Neuronal stem cell (in vitro differentiated cells): ENCODE measurements around the gene GXYLT1.
"Not testable (repeated sequence)": the region's sequence is repeated elsewhere in the genome, so short reads cannot be mapped to it uniquely, and the experiment has no call there.

Experiments
- DNase-seq: peaks from one replicate; pipeline ENCODE4 v3.0.0-alpha.2; 2013; ENCODE audit warnings: low spot score
- H2AFZ ChIP-seq: one replicate; pipeline ENCODE4 v1.6.1; 2013; ENCODE audit warnings: mild to moderate bottlenecking, low read length, inconsistent platforms
- H2AK5ac ChIP-seq: 2 replicates; pipeline ENCODE4 v1.6.1; 2013; ENCODE audit warnings: low read depth, mild to moderate bottlenecking, inconsistent platforms, low read length, moderate library complexity, mixed read lengths
- H2BK120ac ChIP-seq: 2 replicates; pipeline ENCODE4 v1.6.1; 2013; ENCODE audit warnings: low read depth, mild to moderate bottlenecking, inconsistent platforms, low read length, moderate library complexity, mixed read lengths
- H2BK12ac ChIP-seq: one replicate; pipeline ENCODE4 v1.6.1; 2013; ENCODE audit warnings: low read length, inconsistent platforms
- H2BK15ac ChIP-seq: 2 replicates; pipeline ENCODE4 v1.6.1; 2013; ENCODE audit warnings: mild to moderate bottlenecking, low read length, inconsistent platforms, mixed read lengths
- H2BK5ac ChIP-seq: one replicate; pipeline ENCODE4 v1.6.1; 2013; ENCODE audit warnings: inconsistent platforms, mild to moderate bottlenecking, low read length, moderate library complexity
- H3K14ac ChIP-seq: one replicate; pipeline ENCODE4 v1.6.1; 2013; ENCODE audit warnings: low read length, inconsistent platforms
- H3K18ac ChIP-seq: 2 replicates; pipeline ENCODE4 v1.6.1; 2013; ENCODE audit warnings: low read length, inconsistent platforms
- H3K23ac ChIP-seq: 2 replicates; pipeline ENCODE4 v1.6.1; 2013; ENCODE audit warnings: low read depth, mild to moderate bottlenecking, mixed read lengths, low read length, inconsistent platforms; ENCODE audit not compliant: poor library complexity
- H3K27ac ChIP-seq: replicated peaks from 3 replicates; pipeline ENCODE4 v1.5.1; 2013; ENCODE audit warnings: low read length, inconsistent platforms
- H3K27me3 ChIP-seq, 3 experiments: 2 replicates each; pipeline ENCODE4 v1.6.1; 2013; ENCODE audit warnings: low read length in 3 of 3, mild to moderate bottlenecking in 2 of 3, inconsistent platforms in 1 of 3, low read depth in 1 of 3, mixed read lengths in 1 of 3, moderate library complexity in 1 of 3; ENCODE audit not compliant: control insufficient read depth in 3 of 3, insufficient read depth in 3 of 3
- H3K36me3 ChIP-seq, 2 donors: replicated peaks in 1 of 2; 2 replicates each; pipeline ENCODE4 v1.6.1; 2013; ENCODE audit warnings: low read length in 2 of 2; ENCODE audit not compliant: control insufficient read depth in 2 of 2, insufficient read depth in 2 of 2
- H3K4ac ChIP-seq: 2 replicates; pipeline ENCODE4 v1.6.1; 2013; ENCODE audit warnings: inconsistent platforms, mild to moderate bottlenecking, low read length, moderate library complexity
- H3K4me1 ChIP-seq, 2 donors: 1 replicate in 1 of 2; 2 replicates in 1 of 2; pipeline ENCODE4 v1.6.1; 2013; ENCODE audit warnings: low read length in 2 of 2, low read depth in 1 of 2; ENCODE audit not compliant: control insufficient read depth in 2 of 2, insufficient read depth in 1 of 2
- H3K4me2 ChIP-seq: one replicate; pipeline ENCODE4 v1.6.1; 2013; ENCODE audit warnings: mild to moderate bottlenecking, low read length, inconsistent platforms; ENCODE audit not compliant: insufficient read depth, poor library complexity, severe bottlenecking
- H3K4me3 ChIP-seq, 2 donors: 2 replicates each; pipeline ENCODE4 v1.5.1; 2013; ENCODE audit warnings: low read length in 2 of 2, mild to moderate bottlenecking in 2 of 2, inconsistent platforms in 1 of 2, moderate library complexity in 1 of 2
- H3K79me1 ChIP-seq: one replicate; pipeline ENCODE4 v1.6.1; 2013; ENCODE audit warnings: low read depth, mild to moderate bottlenecking, inconsistent platforms, low read length, moderate library complexity
- H3K9ac ChIP-seq: one replicate; pipeline ENCODE4 v1.6.1; 2013; ENCODE audit warnings: mild to moderate bottlenecking, low read depth, low read length, inconsistent platforms; ENCODE audit not compliant: poor library complexity
- H3K9me3 ChIP-seq, 2 donors: replicated peaks in 1 of 2; 2 replicates each; pipeline versions ENCODE3 to v1.6.1; 2013; ENCODE audit warnings: low read length in 2 of 2, mild to moderate bottlenecking in 2 of 2, inconsistent platforms in 1 of 2, low read depth in 1 of 2, mixed read lengths in 1 of 2, moderate library complexity in 1 of 2; ENCODE audit not compliant: control insufficient read depth in 2 of 2, insufficient read depth in 1 of 2
- H4K8ac ChIP-seq: one replicate; pipeline ENCODE4 v1.6.1; 2013; ENCODE audit warnings: low read depth, mild to moderate bottlenecking, inconsistent platforms, low read length, moderate library complexity
- H4K91ac ChIP-seq: one replicate; pipeline ENCODE4 v1.6.1; 2013; ENCODE audit warnings: low read length, low read depth, mild to moderate bottlenecking, inconsistent platforms; ENCODE audit not compliant: poor library complexity
- WGBS, 2 donors: extraction: QIAGEN DNeasy Blood & Tissue Kit; methylation state at CpG; one replicate each; pipeline ENCODE4 v1.1.7; 2013; ENCODE audit warnings: missing lambda C conversion rate in 2 of 2, mixed read lengths in 1 of 2; ENCODE audit not compliant: insufficient read length in 2 of 2, insufficient replicate concordance in 1 of 2; ENCODE audit errors: extremely low coverage in 2 of 2; 5-methylcytosine and 5-hydroxymethylcytosine counted together

Gene GXYLT1

DNA sequence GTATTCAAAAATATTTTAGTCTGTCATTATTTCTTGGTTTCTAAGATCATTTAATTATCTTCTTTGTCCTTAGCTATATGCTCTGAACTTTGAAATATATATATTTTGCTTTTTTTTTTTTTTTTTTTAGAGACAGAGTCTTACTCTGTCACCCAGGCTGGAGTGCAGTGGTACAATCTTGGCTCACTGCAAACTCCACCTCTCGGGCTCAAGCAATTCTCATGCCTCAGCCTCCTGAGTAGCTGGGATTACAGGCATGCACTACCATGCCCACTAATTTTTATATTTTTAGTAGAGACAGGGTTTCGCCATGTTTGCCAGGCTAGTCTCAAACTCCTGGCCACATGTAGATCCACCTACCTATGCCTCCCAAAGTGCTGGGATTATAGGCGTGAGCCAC lies 43.6 kb upstream of the GXYLT1 start:
- H3K23ac ChIP-seq, DNase-seq, H2BK12ac ChIP-seq, H3K9ac ChIP-seq, H3K4me3 ChIP-seq, H2BK120ac ChIP-seq, H4K91ac ChIP-seq, H3K9me3 ChIP-seq, H4K8ac ChIP-seq, H2BK15ac ChIP-seq, H3K4ac ChIP-seq, H3K27me3 ChIP-seq, H3K18ac ChIP-seq, H3K4me2 ChIP-seq, H3K14ac ChIP-seq, H3K4me1 ChIP-seq, H2AFZ ChIP-seq, H3K79me1 ChIP-seq, H2BK5ac ChIP-seq, H3K27ac ChIP-seq, H2AK5ac ChIP-seq: not testable (repeated sequence)
- H3K36me3 ChIP-seq, result peaks cover 0 to 23% of the 10 kb centered on the region in 2 donors
- WGBS, 2 donors, result no CpG with 5 or more reads among the region's 3 CpGs

DNA sequence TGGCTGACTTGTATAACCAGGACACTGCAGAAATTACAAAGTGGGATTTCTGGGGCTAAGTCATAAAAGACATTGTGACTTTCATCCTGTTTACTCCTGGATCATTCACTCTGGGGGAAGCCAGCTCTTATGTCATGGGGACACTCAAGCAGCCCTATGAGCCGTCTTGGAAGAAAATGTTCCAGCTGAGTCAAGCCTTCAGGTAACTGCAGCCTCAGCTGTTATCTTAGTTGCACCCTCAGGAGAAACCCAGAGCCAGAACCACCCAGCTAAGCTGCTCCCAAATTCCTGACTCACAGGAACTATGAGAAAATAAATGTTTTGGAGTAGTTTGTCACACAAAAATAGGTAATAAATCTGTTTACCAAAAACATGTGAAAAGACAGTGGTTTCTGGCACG lies 43.1 kb upstream of the GXYLT1 start:
- Histone ChIP-seq H3K23ac (no peak overlapping the region), H2BK5ac (no peak overlapping the region)

DNA sequence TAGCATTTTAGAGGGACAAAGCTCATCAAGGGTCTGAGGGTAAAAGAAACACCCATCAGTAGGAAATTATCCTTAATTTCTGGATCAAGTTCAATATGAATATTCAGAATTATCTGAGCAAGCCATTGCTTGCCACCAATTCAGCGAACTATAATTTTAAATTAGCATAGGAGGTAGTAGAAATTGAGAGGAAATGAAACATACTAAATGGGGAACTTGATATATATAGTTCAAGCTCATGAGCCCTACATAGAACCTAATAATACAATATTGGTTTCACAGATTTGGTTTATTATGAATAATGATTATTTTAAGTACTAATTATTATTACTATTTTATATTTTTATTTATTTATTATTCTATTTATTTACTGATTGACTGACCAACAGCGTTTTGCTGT lies 42.1 kb upstream of the GXYLT1 start:
- no peak overlapping the region for H3K4me2 ChIP-seq
- no peak overlapping the region for H2AFZ ChIP-seq
- no peaks in the 10 kb centered on the region for H3K27me3 ChIP-seq
- no peak overlapping the region for H3K23ac ChIP-seq
- WGBS, 2 donors, result no CpG with 5 or more reads among the region's 2 CpGs
- H2BK15ac ChIP-seq, result no peak overlapping the region
- no peak overlapping the region for H2BK12ac ChIP-seq
- no peak overlapping the region for H3K4ac ChIP-seq
- peaks cover 0 to 16% of the 10 kb centered on the region in 2 donors for H3K36me3 ChIP-seq
- no peak overlapping the region for H4K91ac ChIP-seq
- no peak overlapping the region for H4K8ac ChIP-seq
- H2BK120ac ChIP-seq, result no peak overlapping the region
- no peak overlapping the region for H2AK5ac ChIP-seq
- H3K4me3 ChIP-seq, result no peak overlapping the region
- H3K14ac ChIP-seq, result no peak overlapping the region
- H3K9me3 ChIP-seq, result no peaks in the 10 kb centered on the region
- no peak overlapping the region for H3K18ac ChIP-seq
- no peak overlapping the region for H3K27ac ChIP-seq
- no peak for DNase-seq
- no peak overlapping the region for H2BK5ac ChIP-seq
- H3K79me1 ChIP-seq, result no peaks in the 10 kb centered on the region
- no peaks in the 10 kb centered on the region for H3K4me1 ChIP-seq
- H3K9ac ChIP-seq, result no peak overlapping the region

More for the DNA sequence above, 43.1 kb upstream of the GXYLT1 start:
- no peak overlapping the region for H3K4ac ChIP-seq
- H2AK5ac ChIP-seq, result no peak overlapping the region
- H3K9me3 ChIP-seq, result no peaks in the 10 kb centered on the region
- H2AFZ ChIP-seq, result no peak overlapping the region
- no peak overlapping the region for H2BK12ac ChIP-seq
- no peak overlapping the region for H2BK120ac ChIP-seq
- H3K4me1 ChIP-seq, result no peaks in the 10 kb centered on the region
- no peak overlapping the region for H3K18ac ChIP-seq
- no peak overlapping the region for H3K27ac ChIP-seq
- H3K14ac ChIP-seq, result no peak overlapping the region
- H3K36me3 ChIP-seq, result peaks cover 0 to 23% of the 10 kb centered on the region in 2 donors
- DNase-seq, result no peak
- no peaks in the 10 kb centered on the region for H3K27me3 ChIP-seq
- H4K8ac ChIP-seq, result no peak overlapping the region
- no peaks in the 10 kb centered on the region for H3K79me1 ChIP-seq
- no peak overlapping the region for H3K4me3 ChIP-seq
- no peak overlapping the region for H3K4me2 ChIP-seq
- H3K9ac ChIP-seq, result no peak overlapping the region
- no CpG with 5 or more reads among the region's 2 CpGs for WGBS, 2 donors
- no peak overlapping the region for H2BK15ac ChIP-seq
- H4K91ac ChIP-seq, result no peak overlapping the region

DNA sequence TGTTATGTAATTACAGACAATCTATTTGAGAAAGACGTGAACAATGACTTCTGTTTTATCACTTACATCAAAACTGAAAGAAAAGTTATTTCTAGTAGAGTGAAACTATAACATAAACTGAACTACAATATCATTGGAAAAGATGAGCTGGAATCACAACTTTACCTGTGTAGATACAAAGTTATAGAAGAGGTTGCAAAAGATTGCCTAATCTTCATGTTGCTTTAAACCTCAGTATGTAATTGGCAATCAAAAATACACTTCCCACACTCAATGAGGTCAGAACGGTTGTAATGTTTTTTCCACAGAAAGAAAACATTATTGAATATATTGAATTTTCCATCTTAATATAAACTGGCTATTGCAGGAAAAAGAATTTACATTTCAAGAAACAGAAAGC lies 37.7 kb upstream of the GXYLT1 start:
- no peak overlapping the region for H3K23ac ChIP-seq
- no CpG with 5 or more reads among the region's 2 CpGs for WGBS, 2 donors

More for the DNA sequence above, 37.7 kb upstream of the GXYLT1 start:
- Histone ChIP-seq H2BK12ac (no peak overlapping the region), H2BK5ac (no peak overlapping the region), H3K4me2 (no peak overlapping the region), H3K27me3 (no peaks in the 10 kb centered on the region), H3K27ac (no peak overlapping the region), H2BK15ac (no peak overlapping the region), H3K4ac (no peak overlapping the region), H2AFZ (no peak overlapping the region), H4K91ac (no peak overlapping the region), H3K14ac (no peak overlapping the region), H3K4me1 (peaks cover 0 to 2% of the 10 kb centered on the region in 2 donors), H2BK120ac (no peak overlapping the region), H3K36me3 (peaks cover 0 to 17% of the 10 kb centered on the region in 2 donors), H4K8ac (no peak overlapping the region), H3K9ac (no peak overlapping the region), H3K9me3 (no peaks in the 10 kb centered on the region), H3K4me3 (no peak overlapping the region), H2AK5ac (no peak overlapping the region), H3K79me1 (no peaks in the 10 kb centered on the region), H3K18ac (no peak overlapping the region)
- DNase-seq, result no peak
